IPS DF 4.7 (cell line): ENCODE data around the gene PROC.

Source experiments
- DNase-seq: peaks from one replicate; pipeline ENCODE4 v3.0.0-alpha.2; 2013; ENCODE audit warnings: low spot score; ENCODE audit errors: extremely low read depth

Gene PROC

DNA sequence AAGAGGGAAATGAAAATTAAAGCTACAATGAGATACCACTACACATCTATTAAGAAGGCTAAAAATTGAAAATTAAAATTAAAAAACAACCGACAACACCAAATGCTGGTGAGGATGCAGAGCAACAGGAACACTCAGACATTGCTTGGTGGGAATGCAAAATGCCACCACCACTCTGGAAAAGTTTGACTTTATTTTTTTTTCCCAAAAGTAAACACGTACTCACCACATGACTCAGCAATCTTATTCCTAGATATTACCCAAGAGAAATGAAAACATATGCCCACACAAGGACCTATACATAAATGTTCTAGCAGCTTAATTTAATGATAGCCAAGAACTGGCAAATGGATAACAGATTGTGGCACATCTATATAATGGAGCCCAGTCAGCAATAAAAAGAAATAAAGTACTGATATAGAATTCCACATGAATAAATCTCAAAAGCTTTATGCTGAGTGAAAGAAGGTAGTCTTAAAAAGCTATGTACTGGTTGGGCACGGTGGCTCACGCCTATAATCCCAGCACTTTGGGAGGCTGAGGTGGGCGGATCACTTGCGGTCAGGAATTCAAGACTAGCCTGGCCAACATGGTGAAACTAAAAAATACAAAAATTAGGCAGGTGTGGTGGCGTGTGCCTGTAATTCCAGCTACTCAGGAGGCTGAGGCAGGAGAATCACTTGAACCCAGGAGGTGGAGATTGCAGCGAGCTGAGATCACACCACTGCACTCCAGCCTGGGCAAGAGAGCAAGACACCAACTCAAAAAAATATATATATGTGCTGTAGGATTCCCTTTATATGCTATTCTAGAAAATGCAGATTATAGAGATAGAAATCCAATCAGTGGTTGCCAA, 4.2 kb upstream of the PROC start:
- DNase-seq = no peak

DNA sequence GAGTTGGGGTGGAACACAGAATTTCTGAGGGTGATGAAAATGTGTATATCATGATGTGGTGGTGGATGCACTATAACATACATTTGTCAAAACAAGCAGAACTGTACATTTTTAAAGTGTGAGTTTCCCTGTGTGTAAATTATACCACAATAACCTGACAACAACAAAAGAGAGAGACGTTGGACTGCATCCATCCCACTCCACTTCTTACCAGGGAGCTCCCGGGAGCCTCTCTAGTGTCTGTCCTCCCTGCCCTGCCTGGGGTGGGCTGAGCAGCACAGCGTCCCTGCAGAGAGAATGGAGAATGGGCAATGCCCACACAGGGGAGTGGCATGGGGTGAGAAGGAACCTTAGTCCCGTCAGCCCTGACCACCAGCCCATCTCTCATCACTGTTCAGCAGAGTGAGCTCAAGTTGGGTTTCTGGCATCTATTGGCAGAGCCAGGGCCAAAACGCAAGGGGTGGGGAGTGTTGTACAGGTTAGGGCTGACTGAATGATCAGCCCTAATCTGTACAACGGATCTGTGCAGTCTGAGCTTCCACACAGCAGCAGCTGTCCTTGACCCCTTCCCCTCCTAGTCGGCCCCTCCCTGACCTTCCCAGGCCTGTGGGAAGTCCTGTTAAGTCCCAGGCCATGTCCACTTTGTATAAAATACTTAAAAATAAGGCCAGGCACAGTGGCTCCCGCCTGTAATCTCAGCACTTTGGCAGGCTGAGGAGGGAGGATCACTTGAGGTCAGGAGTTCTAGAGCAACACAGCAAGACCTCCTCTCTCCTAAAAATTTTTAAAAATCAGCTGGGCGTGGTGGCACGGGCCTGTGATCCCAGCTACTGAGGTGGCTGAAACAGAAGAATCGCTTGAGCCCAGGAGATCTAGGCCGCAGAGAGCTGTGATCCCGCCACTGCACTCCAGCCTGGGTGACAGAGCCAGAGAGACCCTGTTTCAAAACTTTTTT, 3.3 kb upstream of the PROC start:
- DNase-seq = no peak

- peak; percentile 68 for DNase-seq
Measured at GRCh38 chr2:127415593-127416505, 2.4 kb upstream of the PROC start.

DNA sequence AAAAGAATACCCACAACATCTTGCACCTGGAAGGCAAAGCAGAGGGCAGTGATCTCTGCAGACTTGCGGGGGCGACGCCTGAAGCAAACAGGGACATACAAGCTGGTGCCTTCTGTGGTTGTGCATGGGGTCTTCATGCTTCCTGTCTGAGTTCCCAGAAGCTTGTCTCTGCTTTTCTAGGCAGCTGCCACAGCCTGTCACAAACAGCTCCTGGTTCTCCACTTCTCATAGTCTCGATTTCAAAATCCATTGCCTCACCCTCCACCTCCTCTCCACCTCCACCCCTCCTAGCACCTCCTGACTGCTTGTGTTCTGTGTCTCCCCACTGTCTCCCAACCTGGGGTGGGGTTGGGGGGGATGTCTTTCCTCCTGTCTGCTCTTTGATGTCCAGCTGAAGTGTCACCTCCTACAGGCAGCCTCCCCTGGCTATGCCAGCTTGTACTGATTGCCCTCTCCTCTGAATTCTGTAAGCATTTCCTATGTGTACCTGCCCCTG, 1.7 kb upstream of the PROC start:
- DNase-seq = no peak

DNA sequence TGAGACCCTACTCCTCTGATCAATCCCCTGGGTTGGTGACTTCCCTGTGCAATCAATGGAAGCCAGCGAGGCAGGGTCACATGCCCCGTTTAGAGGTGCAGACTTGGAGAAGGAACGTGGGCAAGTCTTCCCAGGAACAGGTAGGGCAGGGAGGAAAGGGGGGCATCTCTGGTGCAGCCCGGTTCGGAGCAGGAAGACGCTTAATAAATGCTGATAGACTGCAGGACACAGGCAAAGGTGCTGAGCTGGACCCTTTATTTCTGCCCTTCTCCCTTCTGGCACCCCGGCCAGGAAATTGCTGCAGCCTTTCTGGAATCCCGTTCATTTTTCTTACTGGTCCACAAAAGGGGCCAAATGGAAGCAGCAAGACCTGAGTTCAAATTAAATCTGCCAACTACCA, 821 bp upstream of the PROC start:
- no peak for DNase-seq

DNA sequence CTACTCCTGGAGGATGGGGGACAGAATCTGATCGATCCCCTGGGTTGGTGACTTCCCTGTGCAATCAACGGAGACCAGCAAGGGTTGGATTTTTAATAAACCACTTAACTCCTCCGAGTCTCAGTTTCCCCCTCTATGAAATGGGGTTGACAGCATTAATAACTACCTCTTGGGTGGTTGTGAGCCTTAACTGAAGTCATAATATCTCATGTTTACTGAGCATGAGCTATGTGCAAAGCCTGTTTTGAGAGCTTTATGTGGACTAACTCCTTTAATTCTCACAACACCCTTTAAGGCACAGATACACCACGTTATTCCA, 844 bp downstream of the PROC start:
- DNase-seq = no peak

DNA sequence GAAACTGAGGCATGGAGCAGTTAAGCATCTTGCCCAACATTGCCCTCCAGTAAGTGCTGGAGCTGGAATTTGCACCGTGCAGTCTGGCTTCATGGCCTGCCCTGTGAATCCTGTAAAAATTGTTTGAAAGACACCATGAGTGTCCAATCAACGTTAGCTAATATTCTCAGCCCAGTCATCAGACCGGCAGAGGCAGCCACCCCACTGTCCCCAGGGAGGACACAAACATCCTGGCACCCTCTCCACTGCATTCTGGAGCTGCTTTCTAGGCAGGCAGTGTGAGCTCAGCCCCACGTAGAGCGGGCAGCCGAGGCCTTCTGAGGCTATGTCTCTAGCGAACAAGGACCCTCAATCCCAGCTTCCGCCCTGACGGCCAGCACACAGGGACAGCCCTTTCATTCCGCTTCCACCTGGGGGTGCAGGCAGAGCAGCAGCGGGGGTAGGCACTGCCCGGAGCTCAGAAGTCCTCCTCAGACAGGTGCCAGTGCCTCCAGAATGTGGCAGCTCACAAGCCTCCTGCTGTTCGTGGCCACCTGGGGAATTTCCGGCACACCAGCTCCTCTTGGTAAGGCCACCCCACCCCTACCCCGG, 1.3 kb downstream of the PROC start:
- no peak for DNase-seq

- no peak for DNase-seq
Measured at GRCh38 chr2:127420039-127420864, 2.0 kb downstream of the PROC start.

DNA sequence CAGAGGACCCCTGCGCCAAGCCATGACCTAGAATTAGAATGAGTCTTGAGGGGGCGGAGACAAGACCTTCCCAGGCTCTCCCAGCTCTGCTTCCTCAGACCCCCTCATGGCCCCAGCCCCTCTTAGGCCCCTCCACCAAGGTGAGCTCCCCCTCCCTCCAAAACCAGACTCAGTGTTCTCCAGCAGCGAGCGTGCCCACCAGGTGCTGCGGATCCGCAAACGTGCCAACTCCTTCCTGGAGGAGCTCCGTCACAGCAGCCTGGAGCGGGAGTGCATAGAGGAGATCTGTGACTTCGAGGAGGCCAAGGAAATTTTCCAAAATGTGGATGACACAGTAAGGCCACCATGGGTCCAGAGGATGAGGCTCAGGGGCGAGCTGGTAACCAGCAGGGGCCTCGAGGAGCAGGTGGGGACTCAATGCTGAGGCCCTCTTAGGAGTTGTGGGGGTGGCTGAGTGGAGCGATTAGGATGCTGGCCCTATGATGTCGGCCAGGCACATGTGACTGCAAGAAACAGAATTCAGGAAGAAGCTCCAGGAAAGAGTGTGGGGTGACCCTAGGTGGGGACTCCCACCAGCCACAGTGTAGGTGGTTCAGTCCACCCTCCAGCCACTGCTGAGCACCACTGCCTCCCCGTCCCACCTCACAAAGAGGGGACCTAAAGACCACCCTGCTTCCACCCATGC, 3.0 kb downstream of the PROC start:
- DNase-seq = no peak

- DNase-seq = no peak
Measured at GRCh38 chr2:127421871-127422558, 3.8 kb downstream of the PROC start.

GRCh38 chr2:127422559-127423477, 4.6 kb downstream of the PROC start:
- DNase-seq = no peak

GRCh38 chr2:127423478-127423843, 5.2 kb downstream of the PROC start:
- DNase-seq = no peak

GRCh38 chr2:127423880-127424279, 5.7 kb downstream of the PROC start:
- no peak for DNase-seq

- no peak for DNase-seq
Measured at GRCh38 chr2:127424598-127425520, 6.6 kb downstream of the PROC start.

GRCh38 chr2:127425540-127426490, 7.6 kb downstream of the PROC start:
- DNase-seq = no peak
